Subcutaneous adipose tissue (tissue), 4 donors: Measurements from ENCODE around the gene ZBTB18. TPM values are rescaled to one million over a fixed set of nuclear protein-coding genes. Genes with fewer than 3 reads are reported as not detected.

ENCODE experiments used
- total RNA-seq, 4 donors: library from RNA; depleted of rRNA; stranded (reverse); fragments of >200 nt; gene quantifications; one replicate each; pipeline ENCODE4 v1.1.0, GENCODE V29; 2016
- TF ChIP-seq, protein P1 (sequence below): fragments of 450-650 bp; IDR thresholded peaks from one replicate; pipeline ENCODE4 v1.5.1; 2016; ENCODE audit warnings: low read depth, mild to moderate bottlenecking, control low read depth, antibody characterized with exemption, moderate library complexity

The ZBTB18 gene
- total RNA-seq, 4 donors from 2014 or later, result 8.3 to 17.7 (median 9.8) TPM

DNA sequence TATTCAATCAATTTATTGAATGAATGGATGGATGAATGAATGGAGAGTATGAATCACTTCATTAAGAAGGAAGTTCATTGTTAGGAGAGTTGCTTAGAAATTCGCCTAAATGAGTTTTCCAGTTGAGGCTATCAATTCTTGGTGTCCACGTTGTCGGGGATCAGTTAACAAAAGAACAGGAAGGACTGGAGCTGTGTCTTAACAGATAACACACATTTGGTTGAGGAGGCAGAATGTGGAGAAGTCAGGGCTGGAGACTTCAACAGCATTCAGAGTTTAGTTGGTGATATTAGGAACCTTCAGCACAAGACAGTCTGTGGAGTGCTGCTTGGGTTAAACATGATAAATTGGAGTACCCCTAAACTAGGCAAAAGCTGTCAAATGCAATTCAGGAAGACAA lies 33.7 kb downstream of the ZBTB18 start:
- TF ChIP-seq, protein P1, sequence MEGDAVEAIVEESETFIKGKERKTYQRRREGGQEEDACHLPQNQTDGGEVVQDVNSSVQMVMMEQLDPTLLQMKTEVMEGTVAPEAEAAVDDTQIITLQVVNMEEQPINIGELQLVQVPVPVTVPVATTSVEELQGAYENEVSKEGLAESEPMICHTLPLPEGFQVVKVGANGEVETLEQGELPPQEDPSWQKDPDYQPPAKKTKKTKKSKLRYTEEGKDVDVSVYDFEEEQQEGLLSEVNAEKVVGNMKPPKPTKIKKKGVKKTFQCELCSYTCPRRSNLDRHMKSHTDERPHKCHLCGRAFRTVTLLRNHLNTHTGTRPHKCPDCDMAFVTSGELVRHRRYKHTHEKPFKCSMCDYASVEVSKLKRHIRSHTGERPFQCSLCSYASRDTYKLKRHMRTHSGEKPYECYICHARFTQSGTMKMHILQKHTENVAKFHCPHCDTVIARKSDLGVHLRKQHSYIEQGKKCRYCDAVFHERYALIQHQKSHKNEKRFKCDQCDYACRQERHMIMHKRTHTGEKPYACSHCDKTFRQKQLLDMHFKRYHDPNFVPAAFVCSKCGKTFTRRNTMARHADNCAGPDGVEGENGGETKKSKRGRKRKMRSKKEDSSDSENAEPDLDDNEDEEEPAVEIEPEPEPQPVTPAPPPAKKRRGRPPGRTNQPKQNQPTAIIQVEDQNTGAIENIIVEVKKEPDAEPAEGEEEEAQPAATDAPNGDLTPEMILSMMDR, result no peak

DNA sequence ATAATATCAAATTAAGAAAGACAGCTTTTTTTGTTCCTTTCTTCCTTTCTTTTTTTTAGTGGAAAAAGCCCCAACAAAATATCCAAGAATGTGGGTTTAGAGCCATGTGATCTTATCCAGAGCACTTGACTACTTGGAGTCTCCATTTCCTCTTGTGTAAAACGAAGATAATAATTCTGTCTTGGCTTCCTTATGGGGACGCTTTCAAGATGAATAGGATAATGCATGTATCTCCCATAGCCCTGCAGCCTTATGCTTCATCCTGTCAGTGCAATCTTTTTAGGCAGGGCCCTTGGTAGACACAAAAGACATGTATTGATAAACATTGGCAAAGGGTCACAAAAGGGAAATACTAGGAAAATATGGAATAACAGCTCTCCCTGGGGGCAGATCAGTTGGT lies 34.8 kb downstream of the ZBTB18 start:
- TF ChIP-seq, protein P1, result no peak

DNA sequence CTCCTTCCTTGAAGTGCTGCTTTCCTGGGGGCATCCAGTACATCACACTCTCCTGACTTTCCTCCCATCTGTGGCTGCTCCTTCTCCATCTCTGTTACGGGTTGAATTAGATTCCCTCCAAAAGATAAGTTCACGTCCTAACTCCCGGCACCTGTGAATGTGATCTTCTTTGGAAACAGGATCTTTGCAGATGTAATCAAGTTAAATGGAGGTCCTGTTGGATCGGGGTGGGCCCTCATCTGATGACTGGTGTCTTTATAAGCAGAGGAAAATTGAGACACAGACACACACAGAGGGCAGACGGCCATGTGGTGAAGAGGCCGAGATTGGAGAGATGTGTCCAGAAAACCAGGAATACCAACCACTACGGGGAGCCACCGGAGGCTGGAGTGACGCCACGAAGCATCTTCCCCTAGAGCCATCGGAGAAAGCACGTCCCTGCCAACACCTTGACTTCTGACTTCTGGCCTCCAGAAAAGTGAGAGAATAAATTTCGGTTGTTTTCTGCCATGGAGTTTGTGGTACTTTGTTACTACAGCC lies 36.0 kb downstream of the ZBTB18 start:
- TF ChIP-seq, protein P1, result no peak

DNA sequence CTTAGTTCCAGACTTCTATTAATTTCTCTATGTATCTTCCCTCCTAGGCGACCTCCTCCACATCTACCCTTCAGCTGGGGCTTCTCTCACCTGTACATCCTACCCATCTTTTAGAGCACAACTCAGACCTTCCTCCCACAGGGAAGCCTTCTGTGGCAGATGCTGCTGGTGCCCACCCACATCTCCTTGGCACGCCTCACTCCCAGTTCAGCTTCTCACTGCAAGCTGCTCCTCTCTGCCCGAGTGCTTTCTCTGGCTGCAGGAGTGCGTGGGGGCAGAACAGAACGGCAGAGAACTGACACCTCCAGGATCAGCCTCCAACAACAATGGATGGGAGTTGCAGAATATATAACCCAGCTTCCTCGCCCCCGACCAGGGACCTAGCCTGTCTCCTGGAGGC lies 36.5 kb downstream of the ZBTB18 start:
- TF ChIP-seq, protein P1, result no peak

DNA sequence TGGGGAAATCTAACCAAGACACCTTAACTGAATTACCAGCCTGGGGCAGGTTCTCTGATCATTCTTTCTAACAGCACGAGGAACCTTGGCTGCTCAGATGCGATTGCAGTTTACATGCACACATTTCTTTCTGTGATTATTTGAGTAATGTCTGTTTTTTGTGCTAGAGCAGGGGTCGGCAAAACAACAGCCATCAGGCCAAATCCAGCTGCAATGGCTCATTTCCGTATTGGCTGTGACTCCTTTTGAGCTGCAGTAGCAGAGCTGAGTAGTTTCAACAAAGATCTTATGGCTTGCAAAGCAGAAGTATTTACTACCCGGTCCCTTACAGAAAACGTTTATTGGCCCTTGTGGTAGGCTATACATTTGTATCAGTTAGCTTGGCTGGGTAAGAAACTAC lies 37.1 kb downstream of the ZBTB18 start:
- TF ChIP-seq, protein P1, result no peak

DNA sequence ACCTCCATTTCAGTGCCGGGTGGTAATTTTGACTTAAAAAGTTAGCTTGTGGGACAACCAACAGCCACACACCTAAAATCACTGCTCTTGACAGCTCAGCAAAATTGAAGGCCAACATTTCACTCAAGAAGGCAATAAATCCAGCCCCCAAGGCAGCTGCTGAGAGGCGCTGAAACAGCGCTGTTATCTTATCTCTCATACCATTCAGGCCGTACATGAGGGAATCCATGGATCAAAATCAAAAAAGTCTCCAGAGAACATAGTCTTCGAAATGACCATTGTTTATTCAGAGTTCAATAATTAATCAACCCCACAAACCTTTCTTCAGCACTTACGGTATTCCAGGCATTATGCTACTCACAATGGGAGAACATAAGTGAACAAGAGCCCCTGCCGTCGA lies 38.5 kb downstream of the ZBTB18 start:
- TF ChIP-seq, protein P1, result no peak

DNA sequence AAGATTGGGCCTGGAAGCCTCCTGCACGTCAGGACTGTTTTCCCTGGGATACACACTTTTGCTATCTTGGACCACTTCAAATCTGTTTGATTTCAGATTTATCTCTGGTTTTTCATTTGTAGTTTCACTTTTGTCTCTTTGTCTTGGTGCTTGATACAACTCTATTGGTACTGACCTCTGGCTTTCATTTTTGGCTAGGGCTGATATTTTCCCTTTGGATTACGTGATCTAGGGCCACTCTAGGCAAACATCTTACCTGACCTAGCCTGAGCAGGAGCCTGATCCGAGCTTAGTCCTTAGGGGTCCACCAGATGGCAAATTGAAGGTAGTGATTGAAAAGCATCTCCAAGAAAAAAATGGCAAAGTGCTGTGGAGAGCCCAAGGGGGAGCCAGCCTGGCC lies 39.6 kb downstream of the ZBTB18 start:
- TF ChIP-seq, protein P1, result no peak
